IPS DF 4.7 (cell line): ENCODE data around the gene PTCD2.

Experiments used
- DNase-seq: peaks from one replicate; pipeline ENCODE4 v3.0.0-alpha.2; 2013; ENCODE audit warnings: low spot score; ENCODE audit errors: extremely low read depth

Gene PTCD2

DNA sequence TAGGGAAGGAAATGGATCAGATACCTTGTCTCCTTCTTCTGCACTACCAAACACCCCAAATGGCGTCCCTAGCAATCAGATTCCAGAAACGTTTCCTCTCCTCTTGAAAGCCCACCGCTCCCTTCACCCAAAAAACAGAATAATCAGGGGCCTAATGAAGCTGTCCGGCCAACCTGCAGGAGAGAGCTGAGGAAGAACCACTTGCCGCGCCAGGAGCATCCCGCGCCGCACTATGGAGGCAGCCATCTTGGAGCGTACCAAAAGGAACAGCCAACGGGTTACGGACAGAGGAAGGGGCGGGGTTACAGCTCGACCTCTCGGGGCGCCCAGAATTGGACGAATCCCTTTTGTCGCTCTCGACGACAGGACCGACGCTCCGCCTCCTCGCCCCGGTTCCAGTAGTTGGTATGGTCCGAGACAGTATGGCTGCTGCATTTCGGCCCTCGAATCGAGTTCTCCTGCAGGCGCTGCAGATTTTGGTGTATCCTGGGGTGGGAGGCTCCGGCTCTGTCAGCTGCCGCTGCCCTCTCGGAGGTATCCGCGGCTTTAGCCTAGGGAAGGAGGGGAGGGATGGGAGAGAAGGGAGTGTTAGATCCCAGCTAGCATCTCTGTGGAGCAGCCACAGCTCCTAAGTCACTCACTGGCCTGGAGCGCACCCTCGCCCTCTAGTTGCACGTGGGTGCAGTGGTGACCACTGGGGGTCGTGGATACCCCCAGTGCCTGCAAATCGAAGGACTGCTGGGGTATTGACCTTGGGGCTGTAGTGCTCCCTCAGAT lies at the start of gene PTCD2, which contains the start of gene MRPS27:
PTCD2 (plus strand) TSS at position 398 of the 777 bp plus-strand sequence; CDS start at position 408, 10 bp downstream.
MRPS27 (minus strand) TSS at position 265 of the 777 bp plus-strand sequence; CDS start at position 246, 19 bp downstream.
- DNase-seq = peak; percentile 95

DNA sequence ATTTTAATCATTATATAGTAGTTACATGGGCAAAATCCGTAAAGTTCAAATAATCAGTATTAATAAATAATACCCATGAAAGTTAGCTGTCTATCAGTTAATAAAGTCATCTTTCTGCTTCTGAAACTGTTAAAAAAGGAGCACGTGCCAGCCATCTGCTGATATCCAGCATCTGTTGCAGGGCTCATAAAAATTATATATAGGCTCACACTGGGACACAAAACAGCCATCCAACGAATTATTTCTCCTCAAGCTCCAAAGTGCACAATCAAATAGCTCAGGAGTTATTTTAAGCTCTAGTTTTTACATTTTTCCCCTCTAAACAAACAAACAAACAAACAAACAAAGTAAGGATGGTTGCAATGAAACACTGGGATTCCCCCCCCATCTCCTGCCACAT lies 48.5 kb upstream of the PTCD2 start:
- DNase-seq = no peak

- DNase-seq = no peak
Observed at GRCh38 chr5:72272398-72272797, 47.8 kb upstream of the PTCD2 start.

GRCh38 chr5:72273547-72273946 lies 46.6 kb upstream of the PTCD2 start:
- no peak for DNase-seq

- no peak for DNase-seq
Observed at GRCh38 chr5:72276219-72276752, 43.9 kb upstream of the PTCD2 start.

DNA sequence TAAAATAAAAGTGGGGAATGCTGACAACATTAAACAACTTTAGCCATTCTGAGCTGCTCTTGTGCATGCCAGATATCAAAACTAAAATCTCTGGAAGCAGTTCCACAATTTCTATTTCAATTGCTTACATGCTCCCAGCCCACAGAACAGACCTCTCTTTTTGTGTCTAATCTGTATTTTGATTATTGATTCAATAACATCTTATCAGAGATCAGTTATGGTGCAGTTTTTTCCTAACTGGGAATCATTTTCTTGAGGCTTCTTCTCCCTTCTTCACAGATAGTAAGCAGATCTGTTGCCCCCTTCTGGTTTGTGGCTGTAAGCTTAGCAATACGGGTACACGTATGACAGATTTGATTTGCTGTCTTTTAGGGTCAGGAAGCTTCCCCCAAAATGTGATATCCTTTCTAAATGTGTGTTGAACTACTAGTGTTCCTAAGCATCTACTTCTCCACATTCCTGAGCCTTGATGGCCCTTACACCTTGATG lies 39.5 kb upstream of the PTCD2 start:
- no peak for DNase-seq

GRCh38 chr5:72281430-72281763 lies 38.8 kb upstream of the PTCD2 start:
- no peak for DNase-seq

GRCh38 chr5:72281764-72282499 lies 38.2 kb upstream of the PTCD2 start:
- no peak for DNase-seq

GRCh38 chr5:72282878-72283277 lies 37.3 kb upstream of the PTCD2 start:
- DNase-seq = no peak

DNA sequence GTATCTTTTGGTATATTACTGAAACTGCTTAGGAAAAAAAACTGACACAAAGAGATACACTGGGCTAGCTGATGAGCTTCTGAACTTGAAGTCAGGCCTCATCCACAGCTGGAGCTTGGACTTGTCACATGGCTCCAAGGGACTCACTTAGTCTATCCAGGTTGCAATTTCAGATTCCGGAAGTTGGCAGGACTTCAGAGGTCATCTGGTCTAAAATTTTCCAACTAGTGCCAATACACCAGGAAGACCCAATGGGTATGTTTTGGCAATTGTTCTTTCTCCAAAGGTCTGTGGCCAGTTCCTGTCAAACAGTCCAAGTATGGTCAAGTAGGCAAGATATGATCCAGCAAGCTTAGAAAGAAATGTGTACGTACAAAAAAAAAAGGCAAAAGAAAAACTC lies 36.8 kb upstream of the PTCD2 start:
- DNase-seq = no peak

DNA sequence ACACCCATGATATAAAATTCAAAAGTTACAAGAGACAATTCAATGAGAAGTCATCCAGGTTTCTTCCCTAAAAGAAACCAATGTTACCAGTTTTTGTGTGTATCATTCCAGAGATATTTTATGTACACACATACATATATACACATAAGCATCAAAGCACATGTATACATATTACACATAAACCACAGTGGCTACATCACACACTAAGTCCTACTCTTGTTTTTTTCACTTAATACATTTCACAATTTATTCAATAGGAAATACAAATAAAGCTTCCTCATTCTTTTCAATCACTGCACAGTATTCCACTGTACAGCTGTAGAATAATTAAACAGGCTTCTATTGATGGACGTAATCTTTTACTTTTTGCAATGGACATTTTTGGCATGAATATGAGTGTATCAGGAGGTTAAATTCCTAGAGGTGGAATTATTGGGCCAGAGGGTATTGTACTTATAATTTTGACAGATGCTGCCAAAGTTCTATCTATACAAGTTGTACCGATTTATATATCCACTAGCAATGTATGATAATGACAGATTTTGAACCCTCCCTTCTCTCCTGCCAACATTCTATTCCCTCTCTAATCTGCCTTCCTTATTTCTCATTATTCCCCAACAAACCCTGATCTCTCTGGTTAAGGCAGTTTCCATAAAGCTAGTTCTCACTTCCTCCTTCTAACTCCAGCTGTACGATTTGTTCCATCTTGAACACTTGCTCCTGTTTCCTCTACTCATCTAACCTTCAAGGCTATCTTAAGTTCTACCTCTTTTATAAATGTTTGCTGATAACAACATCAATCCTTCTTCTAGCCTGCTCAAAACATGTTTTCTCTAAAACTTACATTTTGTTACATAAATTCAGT lies 35.4 kb upstream of the PTCD2 start:
- DNase-seq = no peak

DNA sequence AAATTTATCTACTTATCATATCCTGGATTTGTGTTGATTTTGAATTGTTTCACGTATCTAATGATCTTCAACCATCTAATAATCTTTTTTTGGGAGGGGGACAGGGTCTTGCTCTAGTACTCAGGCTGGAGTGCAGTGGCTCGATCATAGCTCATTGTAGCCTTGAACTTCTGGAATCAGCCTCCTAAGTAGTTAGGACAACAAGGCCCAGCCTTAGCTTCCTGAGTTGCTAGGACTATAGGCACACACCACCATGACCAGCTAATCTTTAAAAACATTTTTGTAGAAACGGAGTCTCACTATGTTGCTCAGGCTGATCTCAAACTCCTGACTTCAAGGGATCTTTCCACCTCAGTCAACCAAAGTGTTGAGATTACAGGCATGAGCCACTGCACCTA lies 34.8 kb upstream of the PTCD2 start:
- no peak for DNase-seq

GRCh38 chr5:72286798-72287197 lies 33.4 kb upstream of the PTCD2 start:
- DNase-seq = no peak

DNA sequence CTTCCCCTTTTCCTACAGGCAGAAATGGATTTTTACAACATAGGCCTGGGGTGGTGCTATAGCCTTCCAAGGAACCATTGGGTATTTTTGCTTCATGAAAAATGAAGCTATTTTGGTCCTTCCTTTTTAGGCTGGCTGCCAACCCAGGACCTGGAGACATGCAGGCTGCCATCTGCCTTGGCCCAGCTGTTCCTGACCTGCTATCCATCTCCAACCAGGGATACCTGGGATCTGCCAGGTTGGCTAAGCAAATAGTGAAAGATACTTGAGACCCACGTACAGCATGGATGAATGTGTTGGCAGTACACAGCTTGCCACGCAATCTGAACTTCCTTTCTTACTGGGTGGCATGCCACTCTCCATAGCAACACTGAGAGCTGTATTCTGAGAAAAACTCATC lies 31.2 kb upstream of the PTCD2 start:
- DNase-seq = no peak

- DNase-seq = no peak
Observed at GRCh38 chr5:72290356-72291133, 29.6 kb upstream of the PTCD2 start.

DNA sequence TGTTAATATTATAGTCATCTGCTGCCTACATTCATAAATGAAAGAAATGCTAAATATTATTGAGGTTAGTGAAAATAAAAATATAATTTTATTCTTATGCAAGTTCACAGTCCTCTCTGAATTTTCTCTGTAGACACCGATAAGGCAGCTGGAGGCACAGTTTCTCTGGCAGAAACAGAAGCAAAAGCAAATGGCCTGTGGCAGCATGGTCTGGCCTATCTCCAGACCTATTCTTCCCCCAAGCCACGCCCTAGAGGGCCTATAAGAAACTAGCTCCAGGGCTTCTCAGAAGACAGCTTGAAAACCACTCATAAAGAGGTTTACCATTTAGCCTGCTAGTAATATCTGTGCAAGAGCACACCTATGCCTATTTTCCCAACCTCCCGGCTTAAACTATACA lies 28.6 kb upstream of the PTCD2 start:
- DNase-seq = no peak

DNA sequence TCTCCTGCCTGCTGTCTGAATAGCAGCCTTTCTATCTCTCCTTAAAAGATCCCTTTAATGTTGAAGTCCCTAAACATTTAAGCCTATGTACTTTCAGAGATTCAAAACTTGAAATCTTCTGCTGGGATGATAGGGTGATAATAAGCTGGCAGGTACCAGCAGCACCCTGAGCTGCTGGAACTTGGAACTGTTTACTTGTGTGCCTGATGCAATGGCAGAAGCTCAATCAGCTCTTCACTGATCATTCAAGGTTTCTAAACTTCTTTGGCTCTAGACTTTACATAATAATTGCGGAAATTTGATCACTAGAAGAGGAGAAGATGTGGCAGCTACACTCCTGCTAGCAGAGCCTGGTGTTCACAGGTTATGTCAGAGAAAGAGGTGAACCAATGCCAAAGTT lies 27.8 kb upstream of the PTCD2 start:
- no peak for DNase-seq

DNA sequence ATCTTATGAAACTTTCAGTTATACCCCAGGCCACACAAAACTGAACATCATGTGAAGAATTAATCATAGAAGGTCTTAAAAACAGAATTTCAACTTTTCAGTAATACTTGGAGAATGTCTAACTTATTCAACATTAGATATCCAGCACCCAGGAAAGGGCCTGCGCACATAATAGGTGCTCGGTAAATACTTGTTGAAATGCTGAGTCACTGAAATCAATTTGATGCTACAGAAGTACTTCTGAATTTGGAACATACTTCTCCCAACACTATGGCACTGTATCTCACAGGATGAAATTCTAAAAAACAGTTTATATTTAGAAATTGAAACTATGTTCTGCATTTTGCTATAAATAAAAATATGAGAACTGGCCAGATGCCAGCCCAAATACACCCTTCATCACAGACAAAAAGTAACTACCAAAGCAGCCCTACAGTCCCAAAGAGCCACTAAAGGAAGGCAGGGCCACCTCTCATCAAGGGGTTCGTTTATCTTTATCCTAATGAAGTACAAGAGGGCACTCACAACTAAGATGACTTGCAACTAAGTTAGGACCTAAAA lies 26.6 kb upstream of the PTCD2 start:
- DNase-seq = no peak

DNA sequence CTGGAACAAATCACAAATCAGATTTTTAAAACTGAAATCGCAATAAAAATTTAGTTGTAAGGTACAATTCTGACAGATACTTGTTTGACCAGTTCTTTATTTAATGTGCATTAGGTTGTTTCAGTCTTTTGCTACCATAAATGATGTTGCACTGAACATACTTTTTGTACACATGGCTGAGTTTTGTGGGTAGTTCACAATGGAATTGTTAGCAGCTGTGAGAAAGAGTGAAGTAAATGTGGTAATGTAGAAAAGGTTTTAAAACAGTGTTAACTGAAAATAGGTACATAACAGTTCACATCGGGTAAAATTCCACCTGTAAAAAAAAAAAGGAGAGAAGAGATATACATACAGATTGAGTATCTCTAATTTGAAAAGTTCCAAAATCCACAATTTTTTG lies 25.7 kb upstream of the PTCD2 start:
- DNase-seq = no peak

- no peak for DNase-seq
Observed at GRCh38 chr5:72295539-72295938, 24.6 kb upstream of the PTCD2 start.
